Measurements from ENCODE around the gene KASH5.

The KASH5 gene

DNA sequence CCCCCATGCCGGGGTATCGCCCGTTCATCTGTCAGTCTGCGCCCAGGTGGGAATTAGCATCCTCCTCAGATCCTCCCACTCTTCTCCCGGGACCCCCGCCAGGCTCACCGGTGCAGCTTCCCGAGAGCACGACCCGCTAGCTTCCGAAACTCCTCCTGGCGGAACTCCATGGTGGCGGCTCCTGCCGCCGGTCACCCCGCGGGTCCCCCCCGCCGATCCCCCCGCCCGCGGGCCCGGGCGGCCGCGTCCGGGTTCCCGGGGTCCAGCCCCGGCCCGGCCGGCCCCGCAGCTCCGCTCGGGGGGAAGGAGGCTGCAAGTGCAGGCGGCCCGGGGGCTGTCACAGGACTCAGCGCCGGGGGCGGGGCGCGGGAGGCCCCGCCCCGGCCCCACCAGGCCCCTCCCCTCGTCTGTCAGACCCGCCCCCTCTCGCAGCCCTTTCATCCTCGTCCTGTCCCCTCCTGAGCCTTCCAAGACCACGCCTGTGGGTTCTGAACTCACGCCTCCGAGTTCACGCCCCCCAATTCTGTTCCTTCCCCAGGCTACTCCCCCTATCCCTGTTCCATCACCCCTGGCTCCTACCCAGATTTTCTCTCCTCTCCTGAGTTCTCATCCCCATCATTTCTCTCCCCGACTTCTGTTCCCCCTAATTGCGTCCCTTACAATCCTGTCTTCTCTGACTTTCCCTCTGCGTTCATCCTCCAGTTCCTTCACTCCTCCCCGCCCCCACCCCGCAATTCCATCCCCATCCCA lies 53.3 kb downstream of the KASH5 start, which contains the start of gene SLC17A7 (continued):
- TF ChIP-seq GFI1B (tag by site-specific recombination; IDR thresholded peaks at IDR 0.05) (no peak), ZNF785 (tag by site-specific recombination; IDR thresholded peaks at IDR 0.05) (no peak), ZNF114 (tag by site-specific recombination; IDR thresholded peaks at IDR 0.05) (no peak), YY2 (tag by site-specific recombination; IDR thresholded peaks at IDR 0.05) (no peak), ZNF175 (tag by site-specific recombination; IDR thresholded peaks at IDR 0.05) (no peak), ZNF391 (tag by site-specific recombination; IDR thresholded peaks at IDR 0.05; ENCODE audit: borderline replicate concordance, low read depth) (no peak), ZNF157 (tag by site-specific recombination; IDR thresholded peaks at IDR 0.05) (0 out of 2 replicates have a peak, but pooled peaks have one; percentile 44), ZNF155 (tag by site-specific recombination; IDR thresholded peaks at IDR 0.05) (no peak), ZNF768 (tag by site-specific recombination; IDR thresholded peaks at IDR 0.05) (no peak), AEBP2 (tag by site-specific recombination; IDR thresholded peaks at IDR 0.05; ENCODE audit: borderline replicate concordance) (no peak), GLI2 (tag by site-specific recombination; IDR thresholded peaks at IDR 0.05; ENCODE audit: borderline replicate concordance, low read depth) (no peak), ZNF558 (tag by site-specific recombination; IDR thresholded peaks at IDR 0.05) (no peak), PBX3 (CRISPR knock-in tag; IDR thresholded peaks at IDR 0.05) (no peak), ZNF350 (tag by site-specific recombination; IDR thresholded peaks at IDR 0.05) (no peak), ZNF692 (tag by site-specific recombination; IDR thresholded peaks at IDR 0.05) (no peak), ZNF416 (tag by site-specific recombination; IDR thresholded peaks at IDR 0.05) (no peak), ZNF48 (tag by site-specific recombination; IDR thresholded peaks at IDR 0.05) (no peak), PATZ1 (tag by site-specific recombination; IDR thresholded peaks at IDR 0.05) (peak; percentile 80), ZNF394 (tag by site-specific recombination; IDR thresholded peaks at IDR 0.05; ENCODE audit: borderline replicate concordance) (no peak), ZBTB49 (tag by site-specific recombination; IDR thresholded peaks at IDR 0.05; ENCODE audit: low read depth) (no peak), ZNF341 (tag by site-specific recombination; IDR thresholded peaks at IDR 0.05; ENCODE audit: low read depth) (peak; percentile 20; the same call in 1 of the 2 replicates), IKZF3 (tag by site-specific recombination; IDR thresholded peaks at IDR 0.05) (no peak), SETDB1 (IDR thresholded peaks at IDR 0.05; ENCODE audit: insufficient read length, low read length) (no peak), ZNF37A (tag by site-specific recombination; IDR thresholded peaks at IDR 0.05) (no peak)
- TF ChIP-seq, protein P1, sequence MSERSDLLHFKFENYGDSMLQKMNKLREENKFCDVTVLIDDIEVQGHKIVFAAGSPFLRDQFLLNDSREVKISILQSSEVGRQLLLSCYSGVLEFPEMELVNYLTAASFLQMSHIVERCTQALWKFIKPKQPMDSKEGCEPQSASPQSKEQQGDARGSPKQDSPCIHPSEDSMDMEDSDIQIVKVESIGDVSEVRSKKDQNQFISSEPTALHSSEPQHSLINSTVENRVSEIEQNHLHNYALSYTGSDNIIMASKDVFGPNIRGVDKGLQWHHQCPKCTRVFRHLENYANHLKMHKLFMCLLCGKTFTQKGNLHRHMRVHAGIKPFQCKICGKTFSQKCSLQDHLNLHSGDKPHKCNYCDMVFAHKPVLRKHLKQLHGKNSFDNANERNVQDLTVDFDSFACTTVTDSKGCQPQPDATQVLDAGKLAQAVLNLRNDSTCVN (tag by site-specific recombination; optimal IDR thresholded peaks at IDR 0.05) = no peak
- TF ChIP-seq, protein P2, sequence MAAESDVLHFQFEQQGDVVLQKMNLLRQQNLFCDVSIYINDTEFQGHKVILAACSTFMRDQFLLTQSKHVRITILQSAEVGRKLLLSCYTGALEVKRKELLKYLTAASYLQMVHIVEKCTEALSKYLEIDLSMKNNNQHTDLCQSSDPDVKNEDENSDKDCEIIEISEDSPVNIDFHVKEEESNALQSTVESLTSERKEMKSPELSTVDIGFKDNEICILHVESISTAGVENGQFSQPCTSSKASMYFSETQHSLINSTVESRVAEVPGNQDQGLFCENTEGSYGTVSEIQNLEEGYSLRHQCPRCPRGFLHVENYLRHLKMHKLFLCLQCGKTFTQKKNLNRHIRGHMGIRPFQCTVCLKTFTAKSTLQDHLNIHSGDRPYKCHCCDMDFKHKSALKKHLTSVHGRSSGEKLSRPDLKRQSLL (tag by site-specific recombination; IDR thresholded peaks at IDR 0.05) = no peak
- TF ChIP-seq, protein P3, sequence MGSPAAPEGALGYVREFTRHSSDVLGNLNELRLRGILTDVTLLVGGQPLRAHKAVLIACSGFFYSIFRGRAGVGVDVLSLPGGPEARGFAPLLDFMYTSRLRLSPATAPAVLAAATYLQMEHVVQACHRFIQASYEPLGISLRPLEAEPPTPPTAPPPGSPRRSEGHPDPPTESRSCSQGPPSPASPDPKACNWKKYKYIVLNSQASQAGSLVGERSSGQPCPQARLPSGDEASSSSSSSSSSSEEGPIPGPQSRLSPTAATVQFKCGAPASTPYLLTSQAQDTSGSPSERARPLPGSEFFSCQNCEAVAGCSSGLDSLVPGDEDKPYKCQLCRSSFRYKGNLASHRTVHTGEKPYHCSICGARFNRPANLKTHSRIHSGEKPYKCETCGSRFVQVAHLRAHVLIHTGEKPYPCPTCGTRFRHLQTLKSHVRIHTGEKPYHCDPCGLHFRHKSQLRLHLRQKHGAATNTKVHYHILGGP (tag by site-specific recombination; IDR thresholded peaks at IDR 0.05) = no peak

Data from HEK293 (cell line).